Measurements from ENCODE around the gene PRKCB.

DNA sequence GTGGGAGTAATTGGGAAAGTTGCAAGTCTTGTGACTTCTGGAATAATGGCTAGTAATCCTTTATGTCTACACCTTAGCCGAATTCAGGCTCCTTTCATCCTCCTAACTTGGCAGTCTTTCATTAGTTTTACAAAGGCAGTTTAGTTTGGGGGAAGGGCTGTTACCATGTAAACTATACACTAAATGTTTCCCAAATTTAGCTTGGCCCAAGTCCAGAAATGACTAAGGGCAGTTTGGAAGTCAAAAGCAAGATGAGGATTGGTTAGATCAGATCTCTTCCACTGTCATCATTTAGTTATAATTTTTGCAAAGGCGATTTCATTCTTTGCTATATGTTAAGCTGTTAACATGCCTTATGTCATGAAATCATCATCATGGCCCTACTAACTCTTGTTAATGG, 304.9 kb downstream of the PRKCB start:
- TF ChIP-seq, protein P1, sequence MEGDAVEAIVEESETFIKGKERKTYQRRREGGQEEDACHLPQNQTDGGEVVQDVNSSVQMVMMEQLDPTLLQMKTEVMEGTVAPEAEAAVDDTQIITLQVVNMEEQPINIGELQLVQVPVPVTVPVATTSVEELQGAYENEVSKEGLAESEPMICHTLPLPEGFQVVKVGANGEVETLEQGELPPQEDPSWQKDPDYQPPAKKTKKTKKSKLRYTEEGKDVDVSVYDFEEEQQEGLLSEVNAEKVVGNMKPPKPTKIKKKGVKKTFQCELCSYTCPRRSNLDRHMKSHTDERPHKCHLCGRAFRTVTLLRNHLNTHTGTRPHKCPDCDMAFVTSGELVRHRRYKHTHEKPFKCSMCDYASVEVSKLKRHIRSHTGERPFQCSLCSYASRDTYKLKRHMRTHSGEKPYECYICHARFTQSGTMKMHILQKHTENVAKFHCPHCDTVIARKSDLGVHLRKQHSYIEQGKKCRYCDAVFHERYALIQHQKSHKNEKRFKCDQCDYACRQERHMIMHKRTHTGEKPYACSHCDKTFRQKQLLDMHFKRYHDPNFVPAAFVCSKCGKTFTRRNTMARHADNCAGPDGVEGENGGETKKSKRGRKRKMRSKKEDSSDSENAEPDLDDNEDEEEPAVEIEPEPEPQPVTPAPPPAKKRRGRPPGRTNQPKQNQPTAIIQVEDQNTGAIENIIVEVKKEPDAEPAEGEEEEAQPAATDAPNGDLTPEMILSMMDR (IDR thresholded peaks at IDR 0.05): no peak
- TF ChIP-seq POLR2A (IDR thresholded peaks at IDR 0.05): no peak
